ENCODE results near the gene NAXD. TPM values are rescaled to one million over a fixed set of nuclear protein-coding genes. Genes with fewer than 3 reads are reported as not detected.

NAXD gene
- total RNA-seq, 1 donor from 2014 or later = 25.6 TPM

GRCh38 chr13:110648848-110649421, 33.6 kb downstream of the NAXD start:
- Histone ChIP-seq H3K27me3 (ENCODE audit: control insufficient read depth, insufficient read depth, low read length) (no peaks in the 10 kb centered on the region), H3K4me3 (ENCODE audit: low read depth, low read length) (no peak overlapping the region), H3K36me3 (ENCODE audit: control insufficient read depth, insufficient read depth, low read length) (no peaks in the 10 kb centered on the region)
- DNase-seq (ENCODE audit: low read depth) = no peak
- TF ChIP-seq CTCF (IDR thresholded peaks at IDR 0.05; ENCODE audit: insufficient read depth, low read length, poor library complexity, severe bottlenecking) = no peak

- Histone ChIP-seq H3K4me3 (ENCODE audit: low read depth, low read length) (no peak overlapping the region), H3K27me3 (ENCODE audit: control insufficient read depth, insufficient read depth, low read length) (no peaks in the 10 kb centered on the region), H3K36me3 (ENCODE audit: control insufficient read depth, insufficient read depth, low read length) (no peaks in the 10 kb centered on the region)
- TF ChIP-seq CTCF (IDR thresholded peaks at IDR 0.05; ENCODE audit: insufficient read depth, low read length, poor library complexity, severe bottlenecking) = no peak
- no peak for DNase-seq (ENCODE audit: low read depth)
Measured at GRCh38 chr13:110649551-110649950, 34.2 kb downstream of the NAXD start.

GRCh38 chr13:110650436-110650835, 35.1 kb downstream of the NAXD start:
- Histone ChIP-seq H3K36me3 (ENCODE audit: control insufficient read depth, insufficient read depth, low read length) (no peaks in the 10 kb centered on the region), H3K27me3 (ENCODE audit: control insufficient read depth, insufficient read depth, low read length) (no peaks in the 10 kb centered on the region), H3K4me3 (ENCODE audit: low read depth, low read length) (no peak overlapping the region)
- no peak for TF ChIP-seq CTCF (IDR thresholded peaks at IDR 0.05; ENCODE audit: insufficient read depth, low read length, poor library complexity, severe bottlenecking)
- DNase-seq (ENCODE audit: low read depth) = no peak

GRCh38 chr13:110651271-110651670, 35.9 kb downstream of the NAXD start:
- Histone ChIP-seq H3K36me3 (ENCODE audit: control insufficient read depth, insufficient read depth, low read length) (no peaks in the 10 kb centered on the region), H3K27me3 (ENCODE audit: control insufficient read depth, insufficient read depth, low read length) (no peaks in the 10 kb centered on the region), H3K4me3 (ENCODE audit: low read depth, low read length) (no peak overlapping the region)
- no peak for TF ChIP-seq CTCF (IDR thresholded peaks at IDR 0.05; ENCODE audit: insufficient read depth, low read length, poor library complexity, severe bottlenecking)
- no peak for DNase-seq (ENCODE audit: low read depth)

- H3K27me3 ChIP-seq (ENCODE audit: control insufficient read depth, insufficient read depth, low read length) = no peaks in the 10 kb centered on the region
- no peak for DNase-seq (ENCODE audit: low read depth)
- TF ChIP-seq CTCF (IDR thresholded peaks at IDR 0.05; ENCODE audit: insufficient read depth, low read length, poor library complexity, severe bottlenecking) = no peak
- H3K36me3 ChIP-seq (ENCODE audit: control insufficient read depth, insufficient read depth, low read length) = no peaks in the 10 kb centered on the region
- no peak overlapping the region for H3K4me3 ChIP-seq (ENCODE audit: low read depth, low read length)
Measured at GRCh38 chr13:110651726-110652230, 36.4 kb downstream of the NAXD start.

GRCh38 chr13:110652231-110652730, 36.9 kb downstream of the NAXD start:
- no peaks in the 10 kb centered on the region for H3K27me3 ChIP-seq (ENCODE audit: control insufficient read depth, insufficient read depth, low read length)
- H3K4me3 ChIP-seq (ENCODE audit: low read depth, low read length) = no peak overlapping the region
- H3K36me3 ChIP-seq (ENCODE audit: control insufficient read depth, insufficient read depth, low read length) = no peaks in the 10 kb centered on the region
- no peak for TF ChIP-seq CTCF (IDR thresholded peaks at IDR 0.05; ENCODE audit: insufficient read depth, low read length, poor library complexity, severe bottlenecking)
- no peak for DNase-seq (ENCODE audit: low read depth)

Measured in kidney epithelial cell (primary cell).